Heart left ventricle (tissue), 16 donors: ENCODE measurements around the gene MAT2A. TPM values are rescaled to one million over a fixed set of nuclear protein-coding genes. Genes with fewer than 3 reads are reported as not detected.
A peak's percentile ranks its signal among the peaks of the same experiment; 100 is the strongest.
"Not testable (repeated sequence)": the region's sequence is repeated elsewhere in the genome, so short reads cannot be mapped to it uniquely, and the experiment has no call there.

ENCODE experiments used
- ATAC-seq, 4 donors: fragments of 200-7000 bp; cut with Tn5 transposase; one replicate each; pipeline ENCODE4 v1.9.1; 2020 to 2022; ENCODE audit warnings: moderate library complexity in 4 of 4, mild to moderate bottlenecking in 3 of 4, moderate number of reproducible peaks in 1 of 4
- DNase-seq, 5 donors: peaks; one replicate each; pipeline ENCODE4 v3.0.0-alpha.2; 2020
- H3K27ac ChIP-seq, 12 donors: fragments of 200-600 bp; sonication (generic) in 4 of 12; one replicate each; pipeline versions ENCODE4 v1.5.0 to v1.8.0; 2016 to 2022; ENCODE audit warnings: mild to moderate bottlenecking in 2 of 12
- H3K27me3 ChIP-seq, 9 donors: fragments of 200-600 bp; sonication (generic) in 2 of 9; one replicate each; pipeline versions ENCODE4 v1.5.1 to v1.8.0; 2016 to 2022; ENCODE audit warnings: mild to moderate bottlenecking in 3 of 9
- H3K36me3 ChIP-seq, 9 donors: fragments of 200-600 bp; sonication (generic) in 2 of 9; one replicate each; pipeline versions ENCODE4 v1.5.0 to v1.8.0; 2018 to 2022; ENCODE audit warnings: mild to moderate bottlenecking in 2 of 9
- H3K4me1 ChIP-seq, 12 donors: fragments of 200-600 bp; sonication (generic) in 4 of 12; one replicate each; pipeline versions ENCODE4 v1.5.0 to v1.8.0; 2016 to 2022; ENCODE audit warnings: mild to moderate bottlenecking in 3 of 12
- H3K4me3 ChIP-seq, 12 donors: fragments of 200-600 bp; sonication (generic) in 4 of 12; one replicate each; pipeline versions ENCODE4 v1.5.0 to v1.8.0; 2017 to 2022; ENCODE audit warnings: mild to moderate bottlenecking in 9 of 12, moderate library complexity in 4 of 12
- H3K9me3 ChIP-seq, 12 donors: fragments of 200-600 bp; sonication (generic) in 4 of 12; one replicate each; pipeline versions ENCODE4 v1.5.0 to v1.8.0; 2016 to 2022; ENCODE audit warnings: mild to moderate bottlenecking in 1 of 12
- POLR2A ChIP-seq, 2 donors: fragments of 450-650 bp; IDR thresholded peaks; one replicate each; pipeline ENCODE4 v1.6.1; 2017; ENCODE audit warnings: antibody characterized with exemption in 2 of 2, mild to moderate bottlenecking in 2 of 2, moderate library complexity in 2 of 2
- WGBS, 4 donors: extraction: QIAGEN DNeasy Blood & Tissue Kit in 2 of 4; methylation state at CpG; one replicate each; pipeline versions ENCODE4 v1.1.5 to v1.1.7; 2013 to 2018; 5-methylcytosine and 5-hydroxymethylcytosine counted together
- intact Hi-C, 10 donors: fragments of 100-400 bp; cut with DNase I; formaldehyde crosslinking; loops; one replicate each; pipeline versions ENCODE4 v1.11.1 to v1.14.2; 2022
- polyA plus RNA-seq, 2 donors: library from polyadenylated mRNA; stranded (reverse); fragments of 200-250 nt; gene quantifications; one replicate each; pipeline ENCODE4 v1.2.3, GENCODE V29; 2013
- total RNA-seq, 9 donors: library from RNA; depleted of rRNA in 2 of 9; stranded (reverse); fragments of >200 nt in 2 of 9; fragmentation: NEBNext Ultra II Directional in 3 of 9; extraction: Animal tissue kit (Norgen Biotek cat#: 25700) in 3 of 9; gene quantifications; one replicate each; pipeline versions ENCODE4 v1.1.0 to v1.2.4, GENCODE V29; 2016 to 2023
- TF ChIP-seq, protein P1 (sequence below), 12 donors: fragments of 200-600 bp; sonication (generic) in 4 of 12; IDR thresholded peaks; one replicate each; pipeline versions ENCODE4 v1.5.0 to v1.8.0; 2018 to 2022; ENCODE audit warnings: antibody characterized with exemption in 12 of 12, mild to moderate bottlenecking in 5 of 12
- donor health status: ischemic (EF 13 %, LVEDD 7.1; RV severe dilation, severe dysfunction).
- donor health status: healthy with polysubstance abuse.
- donor health status: DM: no; HTN: yes; CAD: no.
- donor health status: DM: no; HTN: no; CAD: no.
- donor health status: ischemic (EF 25% LVEDD 6.9; RV normal size, moderate dysfunction).
- donor health status: ischemic (EF 25% LVEDD 5.7; RV mildly dilated, moderate dysfunction).
- donor health status: healthy.
- donor health status: DM: yes; HTN: yes; CAD: no.
- donor health status: ischemic (EF 35%, LVEDD 5.7; RV mildly dilated, moderate dysfunction).
- donor health status: nonischemic (EF 11% LVEDD 7.7; RV severe dilation, severe dysfunction).
- donor health status: DM: yes; HTN: yes; CAD: no.
- donor health status: PGD.
- donor health status: ischemic (EF 29% LVEDD 5.4; RV normal size, mild dysfunction).
- donor health status: nonischemic (EF 23%, LVEDD 6.1; RV moderate dilation, normal function).

The MAT2A gene
- total and polyA plus RNA-seq, 11 donors, result 66.0 to 218 (median 128) TPM

DNA sequence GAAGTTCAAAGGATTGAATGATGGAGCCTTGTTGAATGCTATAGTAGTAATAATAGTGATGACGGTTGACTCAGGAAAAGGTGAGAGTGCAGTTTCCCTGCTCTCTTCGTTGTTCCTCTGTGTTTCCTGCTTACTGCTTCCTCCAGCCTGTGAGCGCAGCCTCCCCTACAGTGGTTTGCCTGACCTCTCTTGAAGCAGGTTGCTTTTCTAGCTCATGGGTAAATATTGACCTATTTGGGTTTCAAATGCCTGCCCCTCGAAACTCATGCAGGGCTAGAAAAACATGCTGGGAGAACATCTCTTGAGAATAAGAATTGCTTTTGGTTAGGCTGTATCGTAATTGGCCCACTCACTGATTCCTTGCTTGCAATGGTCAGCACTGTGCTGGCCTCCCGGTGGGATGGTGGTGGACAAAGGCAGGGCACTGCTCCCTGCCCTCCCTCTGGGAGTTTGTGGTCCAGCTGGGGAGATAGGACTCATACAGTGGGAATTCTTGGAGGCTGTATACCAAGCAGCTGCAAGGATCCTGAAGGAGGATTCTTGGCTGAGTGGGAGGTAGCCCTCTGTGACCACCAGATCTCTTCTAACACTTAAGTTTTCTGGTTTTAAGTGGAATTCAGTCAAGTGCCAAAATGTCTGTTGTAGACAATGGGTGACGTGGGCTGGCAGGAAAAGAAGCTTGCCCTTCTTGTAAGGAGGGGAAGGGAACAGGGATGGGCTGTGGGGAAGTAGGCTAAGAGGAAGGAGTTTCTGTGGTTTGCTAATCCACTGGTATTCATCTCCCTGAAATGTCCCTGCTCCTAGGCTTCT lies 51.2 kb downstream of the MAT2A start:
- Histone ChIP-seq H3K9me3 (no peaks in the 10 kb centered on the region), H3K36me3 (peaks cover 0 to 12% (median 0%) of the 10 kb centered on the region in 9 donors), H3K27me3 (no peaks in the 10 kb centered on the region), H3K4me3 (peak overlapping the region in 4 of 12 donors; percentile 5 to 29 (median 18)), H3K4me1 (peaks cover 10 to 90% (median 76%) of the 10 kb centered on the region in 12 donors), H3K27ac (peak overlapping the region; percentile 56 to 97 (median 88))
- intact Hi-C loops, result no loop called here
- 34 to 52% (median 39%) methylated on average over 6 to 7 of the region's 7 CpGs for WGBS, 4 donors
- DNase-seq, result peak in 4 of 5 donors; percentile 66 to 78 (median 70)
- ATAC-seq, result peak in 3 of 4 donors; percentile 41 to 52 (median 50)
- TF ChIP-seq, protein P1, sequence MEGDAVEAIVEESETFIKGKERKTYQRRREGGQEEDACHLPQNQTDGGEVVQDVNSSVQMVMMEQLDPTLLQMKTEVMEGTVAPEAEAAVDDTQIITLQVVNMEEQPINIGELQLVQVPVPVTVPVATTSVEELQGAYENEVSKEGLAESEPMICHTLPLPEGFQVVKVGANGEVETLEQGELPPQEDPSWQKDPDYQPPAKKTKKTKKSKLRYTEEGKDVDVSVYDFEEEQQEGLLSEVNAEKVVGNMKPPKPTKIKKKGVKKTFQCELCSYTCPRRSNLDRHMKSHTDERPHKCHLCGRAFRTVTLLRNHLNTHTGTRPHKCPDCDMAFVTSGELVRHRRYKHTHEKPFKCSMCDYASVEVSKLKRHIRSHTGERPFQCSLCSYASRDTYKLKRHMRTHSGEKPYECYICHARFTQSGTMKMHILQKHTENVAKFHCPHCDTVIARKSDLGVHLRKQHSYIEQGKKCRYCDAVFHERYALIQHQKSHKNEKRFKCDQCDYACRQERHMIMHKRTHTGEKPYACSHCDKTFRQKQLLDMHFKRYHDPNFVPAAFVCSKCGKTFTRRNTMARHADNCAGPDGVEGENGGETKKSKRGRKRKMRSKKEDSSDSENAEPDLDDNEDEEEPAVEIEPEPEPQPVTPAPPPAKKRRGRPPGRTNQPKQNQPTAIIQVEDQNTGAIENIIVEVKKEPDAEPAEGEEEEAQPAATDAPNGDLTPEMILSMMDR (IDR thresholded peaks at IDR 0.05), result no peak
- no peak for TF ChIP-seq POLR2A (IDR thresholded peaks at IDR 0.05)

DNA sequence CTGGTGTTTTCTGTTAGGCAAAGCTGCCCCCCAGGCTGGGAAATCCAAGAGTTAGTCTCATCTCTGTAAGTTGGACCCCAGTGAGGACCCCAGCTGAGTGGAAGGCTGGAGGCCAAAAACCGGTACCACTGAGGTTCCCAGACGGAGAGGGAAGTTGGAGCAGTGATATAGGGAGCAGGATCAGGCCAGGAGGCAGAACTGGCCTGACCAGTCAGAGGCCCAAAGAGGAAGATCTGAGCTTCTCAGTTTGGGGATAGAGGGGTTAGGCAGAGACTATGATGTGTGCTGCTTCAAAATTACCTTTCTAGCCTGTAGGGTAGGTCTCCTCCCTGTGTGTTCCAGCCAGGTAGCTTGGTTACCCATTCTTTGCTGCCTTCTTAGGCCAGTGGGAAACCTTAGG lies 52.0 kb downstream of the MAT2A start:
- WGBS, 4 donors, result 55 to 84% (median 70%) methylated on average over 2 of the region's 2 CpGs
- DNase-seq (no peak), ATAC-seq (no peak)
- H3K4me3 ChIP-seq, result peak overlapping the region in 2 of 12 donors; percentile 23 to 29
- TF ChIP-seq, protein P1 (IDR thresholded peaks at IDR 0.05), result no peak
- no peak for TF ChIP-seq POLR2A (IDR thresholded peaks at IDR 0.05)
- intact Hi-C loops, result no loop called here
- H3K27me3 ChIP-seq, result no peaks in the 10 kb centered on the region
- H3K36me3 ChIP-seq, result peaks cover 0 to 12% (median 0%) of the 10 kb centered on the region in 9 donors
- no peaks in the 10 kb centered on the region for H3K9me3 ChIP-seq
- peaks cover 9 to 83% (median 70%) of the 10 kb centered on the region in 12 donors for H3K4me1 ChIP-seq
- H3K27ac ChIP-seq, result peak overlapping the region; percentile 56 to 97 (median 88)

- ATAC-seq, result no peak
- TF ChIP-seq, protein P1 (IDR thresholded peaks at IDR 0.05), result no peak
- TF ChIP-seq POLR2A (IDR thresholded peaks at IDR 0.05), result no peak
- intact Hi-C loops, result no loop called here
- Histone ChIP-seq H3K4me1 (peaks cover 3 to 82% (median 70%) of the 10 kb centered on the region in 12 donors), H3K27me3 (no peaks in the 10 kb centered on the region), H3K4me3 (no peak overlapping the region), H3K27ac (peak overlapping the region; percentile 56 to 97 (median 88)), H3K9me3 (no peaks in the 10 kb centered on the region), H3K36me3 (peaks cover 0 to 12% (median under 1%) of the 10 kb centered on the region in 9 donors)
- DNase-seq, result peak in 1 of 5 donors; percentile 50
- 56 to 74% (median 60%) methylated on average over 11 to 12 of the region's 12 CpGs for WGBS, 4 donors
These were observed 52.6 kb downstream of the MAT2A start for GRCh38 chr2:85591563-85591962.

DNA sequence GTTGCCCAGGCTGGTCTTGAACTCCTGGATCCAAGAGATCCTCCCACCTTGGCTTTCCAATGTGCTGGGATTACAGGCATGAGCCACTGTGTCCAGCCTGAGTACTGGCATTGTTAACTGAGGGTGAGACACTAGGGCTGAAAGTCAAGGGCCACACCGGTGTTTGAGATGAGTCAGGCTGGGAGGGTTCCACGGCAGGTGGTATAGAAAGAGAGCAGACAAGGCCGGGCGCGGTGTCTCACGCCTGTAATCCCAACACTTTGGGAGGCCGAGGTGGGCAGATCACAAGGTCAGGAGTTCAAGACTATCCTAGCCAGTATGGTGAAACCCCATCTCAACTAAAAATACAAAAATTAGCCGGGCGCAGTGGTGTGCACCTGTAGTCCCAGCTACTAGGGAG lies 53.3 kb downstream of the MAT2A start:
- WGBS, 4 donors, result 90 to 97% (median 93%) methylated on average over 9 of the region's 9 CpGs
- Histone ChIP-seq H3K4me1 (peaks cover 3 to 82% (median 70%) of the 10 kb centered on the region in 12 donors), H3K27ac (peak overlapping the region in 9 of 12 donors; percentile 54 to 97 (median 90)), H3K36me3 (peaks cover 0 to 20% (median 8%) of the 10 kb centered on the region in 9 donors)
- intact Hi-C loops, H3K4me3 ChIP-seq, DNase-seq, ATAC-seq, H3K9me3 ChIP-seq, H3K27me3 ChIP-seq: not testable (repeated sequence)
